Mucosa of rectum (tissue), 2 donors: Measurements from ENCODE around the gene GPC4.
"Not testable (repeated sequence)": the region's sequence is repeated elsewhere in the genome, so short reads cannot be mapped to it uniquely, and the experiment has no call there.

Experiments
- H3K27ac ChIP-seq, 2 donors: one replicate each; pipeline ENCODE4 v1.7.0; 2013; ENCODE audit warnings: inconsistent platforms in 2 of 2, low read depth in 2 of 2, low read length in 2 of 2
- H3K27me3 ChIP-seq, 2 donors: one replicate each; pipeline ENCODE4 v1.7.0; 2013; ENCODE audit warnings: low read length in 2 of 2; ENCODE audit not compliant: control insufficient read depth in 2 of 2, insufficient read depth in 2 of 2
- H3K36me3 ChIP-seq, 2 donors: one replicate each; pipeline ENCODE4 v1.7.0; 2013; ENCODE audit warnings: low read length in 2 of 2; ENCODE audit not compliant: control insufficient read depth in 2 of 2, insufficient read depth in 2 of 2
- H3K4me1 ChIP-seq, 2 donors: one replicate each; pipeline ENCODE4 v1.7.0; 2013; ENCODE audit warnings: low read length in 2 of 2, mild to moderate bottlenecking in 1 of 2; ENCODE audit not compliant: control insufficient read depth in 2 of 2, insufficient read depth in 2 of 2
- H3K4me3 ChIP-seq, 2 donors: one replicate each; pipeline ENCODE4 v1.7.0; 2013; ENCODE audit warnings: low read length in 2 of 2
- H3K9ac ChIP-seq, 2 donors: one replicate each; pipeline ENCODE4 v1.7.0; 2013; ENCODE audit warnings: low read length in 2 of 2, low read depth in 1 of 2, mild to moderate bottlenecking in 1 of 2
- H3K9me3 ChIP-seq, 2 donors: one replicate each; pipeline ENCODE4 v1.7.0; 2013; ENCODE audit warnings: low read length in 2 of 2; ENCODE audit not compliant: control insufficient read depth in 2 of 2
- donor health status: healthy.
- donor health status: Normal muscosa, but diverticular disease.

The GPC4 gene

GRCh38 chrX:133346026-133346425, 69.3 kb downstream of the GPC4 start:
- Histone ChIP-seq H3K9me3 (no peaks in the 10 kb centered on the region), H3K27ac (no peak overlapping the region), H3K27me3 (peaks cover 0 to 4% of the 10 kb centered on the region in 2 donors), H3K4me3 (no peak overlapping the region), H3K9ac (no peak overlapping the region), H3K4me1 (no peaks in the 10 kb centered on the region), H3K36me3 (no peaks in the 10 kb centered on the region)

GRCh38 chrX:133339566-133339965, 75.7 kb downstream of the GPC4 start:
- no peak overlapping the region for H3K4me3 ChIP-seq

GRCh38 chrX:133337250-133337649, 78.0 kb downstream of the GPC4 start:
- Histone ChIP-seq H3K36me3 (no peaks in the 10 kb centered on the region), H3K27ac (no peak overlapping the region), H3K27me3 (peaks cover 0 to 3% of the 10 kb centered on the region in 2 donors), H3K4me3 (no peak overlapping the region), H3K4me1 (no peaks in the 10 kb centered on the region), H3K9me3 (no peaks in the 10 kb centered on the region), H3K9ac (no peak overlapping the region)

More at GRCh38 chrX:133339566-133339965, 75.7 kb downstream of the GPC4 start:
- H3K9ac ChIP-seq, result no peak overlapping the region
- no peaks in the 10 kb centered on the region for H3K9me3 ChIP-seq
- peaks cover 0 to under 1% of the 10 kb centered on the region in 2 donors for H3K27me3 ChIP-seq
- no peaks in the 10 kb centered on the region for H3K36me3 ChIP-seq
- no peaks in the 10 kb centered on the region for H3K4me1 ChIP-seq
- no peak overlapping the region for H3K27ac ChIP-seq

GRCh38 chrX:133335027-133335426, 80.3 kb downstream of the GPC4 start:
- peaks cover 0 to 3% of the 10 kb centered on the region in 2 donors for H3K27me3 ChIP-seq
- H3K9me3 ChIP-seq, result no peaks in the 10 kb centered on the region
- H3K4me1 ChIP-seq, result no peaks in the 10 kb centered on the region
- no peak overlapping the region for H3K4me3 ChIP-seq
- H3K36me3 ChIP-seq, result no peaks in the 10 kb centered on the region
- H3K27ac ChIP-seq, result no peak overlapping the region
- no peak overlapping the region for H3K9ac ChIP-seq

- H3K27me3 ChIP-seq, result peaks cover 0 to 3% of the 10 kb centered on the region in 2 donors
- H3K9me3 ChIP-seq, result no peaks in the 10 kb centered on the region
- H3K36me3 ChIP-seq, result no peaks in the 10 kb centered on the region
- H3K27ac ChIP-seq, result no peak overlapping the region
- H3K9ac ChIP-seq, result no peak overlapping the region
- H3K4me3 ChIP-seq, result no peak overlapping the region
- H3K4me1 ChIP-seq, result no peaks in the 10 kb centered on the region
Observed at GRCh38 chrX:133333154-133333750, 82.0 kb downstream of the GPC4 start.

- Histone ChIP-seq H3K9me3 (no peaks in the 10 kb centered on the region), H3K36me3 (no peaks in the 10 kb centered on the region), H3K4me3 (no peak overlapping the region), H3K27me3 (peaks cover 0 to 3% of the 10 kb centered on the region in 2 donors), H3K27ac (no peak overlapping the region), H3K4me1 (no peaks in the 10 kb centered on the region), H3K9ac (no peak overlapping the region)
Observed at GRCh38 chrX:133332737-133333136, 82.6 kb downstream of the GPC4 start.

GRCh38 chrX:133330956-133331355, 84.3 kb downstream of the GPC4 start:
- no peaks in the 10 kb centered on the region for H3K4me1 ChIP-seq
- no peaks in the 10 kb centered on the region for H3K36me3 ChIP-seq
- H3K27me3 ChIP-seq, result peaks cover 0 to 3% of the 10 kb centered on the region in 2 donors

GRCh38 chrX:133325422-133325821, 89.9 kb downstream of the GPC4 start:
- Histone ChIP-seq H3K36me3 (no peaks in the 10 kb centered on the region), H3K9ac (no peak overlapping the region), H3K27me3 (peaks cover 0 to 5% of the 10 kb centered on the region in 2 donors), H3K9me3 (no peaks in the 10 kb centered on the region), H3K4me3 (no peak overlapping the region), H3K4me1 (no peaks in the 10 kb centered on the region), H3K27ac (no peak overlapping the region)

More at GRCh38 chrX:133330956-133331355, 84.3 kb downstream of the GPC4 start:
- H3K9me3 ChIP-seq, result no peaks in the 10 kb centered on the region
- no peak overlapping the region for H3K27ac ChIP-seq
- no peak overlapping the region for H3K4me3 ChIP-seq
- H3K9ac ChIP-seq, result no peak overlapping the region

- Histone ChIP-seq H3K4me3 (no peak overlapping the region), H3K4me1 (no peaks in the 10 kb centered on the region), H3K9ac (no peak overlapping the region), H3K36me3 (no peaks in the 10 kb centered on the region), H3K27ac (no peak overlapping the region), H3K9me3 (no peaks in the 10 kb centered on the region), H3K27me3 (peaks cover 0 to 5% of the 10 kb centered on the region in 2 donors)
Observed at GRCh38 chrX:133323431-133323830, 91.9 kb downstream of the GPC4 start.

- not testable (repeated sequence) for H3K9me3 ChIP-seq, H3K9ac ChIP-seq, H3K27me3 ChIP-seq, H3K4me1 ChIP-seq, H3K27ac ChIP-seq, H3K4me3 ChIP-seq, H3K36me3 ChIP-seq
Observed at GRCh38 chrX:133322269-133322668, 93.0 kb downstream of the GPC4 start.
